Panc1 (cell line): ENCODE data around the gene PCDHB15. TPM values are rescaled to one million over a fixed set of nuclear protein-coding genes. Genes with fewer than 3 reads are reported as not detected.
"Not testable (repeated sequence)": the region's sequence is repeated elsewhere in the genome, so short reads cannot be mapped to it uniquely, and the experiment has no call there.

Source experiments
- ATAC-seq: fragments of 200-7000 bp; cut with Tn5 transposase; 2 replicates; pipeline ENCODE4 v1.9.1; 2020; ENCODE audit warnings: mild to moderate bottlenecking, moderate library complexity
- BruUV-seq: library from RNA; stranded (reverse); fragments of 400-500 nt; replicated peaks from 2 replicates; lab custom pipeline; 2021; lab: Mats Ljungman, UMichigan
- CTCF ChIA-PET: fragments of 300-600 bp; sonication (Branson Sonifier 250); formaldehyde crosslinking; loops from one replicate; lab custom pipeline; 2022; ENCODE audit warnings: antibody characterized with exemption; lab: Charles Lee
- POLR2A ChIA-PET: fragments of 300-600 bp; sonication (Branson Sonifier 250); formaldehyde crosslinking; loops from one replicate; lab custom pipeline; 2022; ENCODE audit warnings: antibody characterized with exemption; lab: Charles Lee
- DNase-seq: peaks from one replicate; pipeline ENCODE4 v3.0.0-alpha.2; 2010; ENCODE audit warnings: low read depth, low spot score
- H3K27ac ChIP-seq: 2 replicates; pipeline ENCODE4 v1.5.1; 2011; ENCODE audit warnings: mild to moderate bottlenecking, low read length, inconsistent platforms
- H3K27me3 ChIP-seq: fragments of 200-500 bp; sonication (Bioruptor generic); 2 replicates; pipeline ENCODE4 v1.6.0; 2014; ENCODE audit warnings: low read length, inconsistent platforms; ENCODE audit not compliant: control insufficient read depth, insufficient read depth
- H3K36me3 ChIP-seq: fragments of 200-500 bp; sonication (Bioruptor generic); 2 replicates; pipeline ENCODE4 v1.5.1; 2014; ENCODE audit warnings: inconsistent platforms, mild to moderate bottlenecking, low read length, moderate library complexity; ENCODE audit not compliant: control insufficient read depth, insufficient read depth
- H3K4me1 ChIP-seq: 2 replicates; pipeline ENCODE4 v1.5.1; 2011; ENCODE audit warnings: inconsistent platforms, mild to moderate bottlenecking, low read length, moderate library complexity; ENCODE audit not compliant: control insufficient read depth, insufficient read depth
- H3K4me3 ChIP-seq, 2 experiments: 2 replicates each; pipeline ENCODE4 v1.5.1; 2011 to 2012; ENCODE audit warnings: low read depth in 2 of 2, low read length in 2 of 2, mild to moderate bottlenecking in 2 of 2, inconsistent platforms in 1 of 2, moderate library complexity in 1 of 2
- H3K9me3 ChIP-seq: fragments of 200-500 bp; sonication (Bioruptor generic); 2 replicates; pipeline ENCODE4 v1.5.1; 2014; ENCODE audit warnings: low read depth, mild to moderate bottlenecking, inconsistent platforms, low read length, moderate library complexity; ENCODE audit not compliant: control insufficient read depth, insufficient read depth
- CTCF ChIP-seq: fragments of 450-650 bp; IDR thresholded peaks from 2 replicates; pipeline ENCODE4 v1.5.1; 2017; ENCODE audit warnings: mild to moderate bottlenecking
- POLR2AphosphoS5 ChIP-seq: IDR thresholded peaks from 2 replicates; pipeline ENCODE4 v1.6.1; 2012; ENCODE audit warnings: mild to moderate bottlenecking, low read depth, low read length, moderate library complexity
- REST ChIP-seq, 2 experiments: IDR thresholded peaks; 2 replicates each; pipeline ENCODE4 v1.6.1; 2011 to 2012; ENCODE audit warnings: low read depth in 2 of 2, control low read depth in 1 of 2, low read length in 1 of 2, mild to moderate bottlenecking in 1 of 2, moderate library complexity in 1 of 2; ENCODE audit not compliant: insufficient read depth in 1 of 2
- SIN3A ChIP-seq: IDR thresholded peaks from 2 replicates; pipeline ENCODE4 v1.6.1; 2012; ENCODE audit warnings: low read depth, mild to moderate bottlenecking, low read length, moderate library complexity, borderline replicate concordance; ENCODE audit not compliant: insufficient read depth
- in situ Hi-C: cut with HindIII; loops from 2 replicates; pipeline ENCODE4 v1.10.0; 2016; ENCODE audit warnings: low sequenced_read_pairs, low pct_unique_long_range_greater_than_20kb
- intact Hi-C: fragments of 100-400 bp; cut with micrococcal nuclease; formaldehyde crosslinking; loops from one replicate; pipeline ENCODE4 v1.10.0; 2022; ENCODE audit not compliant: unreplicated experiment
- total RNA-seq: library from RNA; stranded (reverse); gene quantifications from one replicate; pipeline ENCODE4 v1.2.1, GENCODE V29; 2021; ENCODE audit not compliant: unreplicated experiment

Gene PCDHB15
- total RNA-seq, 1 experiment from 2014 or later: 0.15 TPM

- Histone ChIP-seq H3K4me1 (no peaks in the 10 kb centered on the region), H3K27ac (no peak within 1 kb of the TSS), H3K27me3 (peaks cover 9% of the 10 kb centered on the region), H3K36me3 (no peaks in the 10 kb centered on the region), H3K9me3 (no peaks in the 10 kb centered on the region), H3K4me3 (no peak within 1 kb of the TSS; a peak in 1 of 4 replicates)
- ChIA-PET POLR2A (no interaction called here), CTCF (interaction anchor here (1.0 to 1.2 kb wide), 2 partner anchors 8 to 112 kb away, joined by 3 to 4 read pairs; partner anchors contain the start of gene TAF7)
- ATAC-seq (no peak), DNase-seq (no peak)
- TF ChIP-seq SIN3A (no peak), POLR2AphosphoS5 (no peak), CTCF (peak; percentile 67), REST (IDR thresholded peaks at IDR 0.05; ENCODE audit: insufficient read depth in 1 of 2, low read depth in 2 of 2, low read length in 1 of 2) (no peak)
- no TSS peak for BruUV-seq
- in situ Hi-C loops (no loop called here), intact Hi-C loops (loop anchor here (5.0 kb wide), 1 partner anchor 349 kb away; no protein-coding TSS in a partner anchor)
These were observed 36.7 kb upstream of the PCDHB15 start, which contains the start of gene PCDHB12 for GRCh38 chr5:141208478-141208877. Gene PCDHB12, plus strand, starts transcription at chr5:141208719. Its CDS starts 189 bp downstream, at chr5:141208908.

- H3K9me3 ChIP-seq, H3K4me1 ChIP-seq, intact Hi-C loops, ATAC-seq, H3K36me3 ChIP-seq, BruUV-seq, H3K4me3 ChIP-seq, POLR2A ChIA-PET, in situ Hi-C loops, DNase-seq, CTCF ChIA-PET, H3K27ac ChIP-seq, H3K27me3 ChIP-seq: not testable (repeated sequence)
These were observed 34.9 kb upstream of the PCDHB15 start for GRCh38 chr5:141210281-141210680.

GRCh38 chr5:141210849-141211248, 34.3 kb upstream of the PCDHB15 start:
- DNase-seq, intact Hi-C loops, in situ Hi-C loops, H3K36me3 ChIP-seq, H3K4me3 ChIP-seq, H3K4me1 ChIP-seq, H3K27me3 ChIP-seq, ATAC-seq, CTCF ChIA-PET, H3K9me3 ChIP-seq, H3K27ac ChIP-seq, POLR2A ChIA-PET, BruUV-seq: not testable (repeated sequence)
